Fibroblast of lung (primary cell): ENCODE data around the gene PUM2.
"Not testable (repeated sequence)": the region's sequence is repeated elsewhere in the genome, so short reads cannot be mapped to it uniquely, and the experiment has no call there.

Experiments used
- CTCF ChIP-seq, 2 donors: IDR thresholded peaks in 1 of 2; conservative IDR thresholded peaks in 1 of 2; 1 replicate in 1 of 2; 2 replicates in 1 of 2; pipeline ENCODE4 v1.5.1; 2011 to 2012; ENCODE audit warnings: low read length in 2 of 2, control low read depth in 1 of 2, inconsistent platforms in 1 of 2, low read depth in 1 of 2, mild to moderate bottlenecking in 1 of 2
- EZH2 ChIP-seq: IDR thresholded peaks from 2 replicates; pipeline ENCODE4 v1.5.1; 2012; ENCODE audit warnings: low read length, control low read depth, mild to moderate bottlenecking; ENCODE audit errors: missing control alignments

GRCh38 chr2:20234597-20234996 lies 116.0 kb downstream of the PUM2 start:
- not testable (repeated sequence) for TF ChIP-seq CTCF (conservative IDR thresholded peaks at IDR 0.05 in 1 of 2, IDR thresholded peaks at IDR 0.05 in 1 of 2; ENCODE audit: low read depth in 1 of 2, low read length in 2 of 2); EZH2
